GM19239 (cell line): ENCODE measurements around the gene DPP6.

ENCODE experiments used
- DNase-seq: peaks from one replicate; pipeline ENCODE4 v3.0.0; 2011; ENCODE audit warnings: low spot score; ENCODE audit not compliant: insufficient read length
- FAIRE-seq: peaks from 2 replicates; lab custom pipeline; 2011; peaks lifted over from hg19 to GRCh38; lab: Jason Lieb, UNC

Gene DPP6

DNA sequence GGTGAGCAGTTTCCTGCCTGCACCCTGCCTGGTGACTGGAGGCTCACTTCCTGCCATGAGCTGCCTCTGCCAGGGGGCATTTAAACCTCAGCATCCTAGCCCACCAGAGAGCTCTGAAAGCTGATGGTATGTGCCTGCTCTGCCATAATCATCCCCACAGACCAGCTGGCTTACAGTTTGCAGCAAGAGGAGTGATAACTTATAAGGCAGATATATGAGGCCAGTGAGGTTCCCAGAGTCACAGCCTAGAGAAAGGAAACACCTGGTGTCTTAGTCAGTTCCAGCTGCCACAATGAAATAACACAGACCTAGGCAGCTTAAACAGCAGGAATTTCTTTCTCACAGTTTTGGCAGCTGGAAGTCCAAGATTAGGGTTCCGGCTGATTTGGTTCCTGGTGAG is 718.8 kb downstream of the DPP6 start:
- DNase-seq = no peak
- no peak for FAIRE-seq

DNA sequence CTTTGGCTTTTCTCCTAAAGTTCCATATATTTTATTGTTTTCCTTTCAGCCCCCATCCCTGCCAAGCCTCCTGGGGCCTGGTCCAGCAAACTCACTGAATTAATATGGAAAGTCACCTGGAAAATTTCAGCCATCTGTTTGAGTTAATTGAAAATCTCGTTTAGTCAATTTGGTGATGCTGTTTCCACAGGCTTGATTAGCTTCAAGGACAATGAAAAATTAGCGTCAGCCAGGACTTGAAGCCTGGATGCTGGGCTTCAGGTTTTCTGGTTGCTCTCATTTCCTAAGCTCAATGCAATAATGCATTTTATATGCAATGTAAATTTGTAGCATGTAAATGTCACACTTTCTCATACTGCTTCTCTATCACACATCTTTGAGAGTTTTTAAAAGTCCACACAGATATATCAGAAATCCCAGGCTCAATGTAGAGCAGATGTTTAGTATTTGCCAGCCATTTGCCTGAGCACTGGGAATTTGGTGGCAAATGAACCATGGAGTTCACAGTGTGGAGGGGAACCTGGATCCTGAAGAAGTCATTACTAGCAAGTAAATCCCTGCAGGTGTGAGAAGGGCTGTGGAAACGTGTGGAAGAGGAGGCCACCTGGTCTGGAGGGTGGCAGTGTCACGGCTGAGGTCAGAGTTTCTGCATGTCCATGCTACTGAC is 722.2 kb downstream of the DPP6 start:
- FAIRE-seq = no peak
- no peak for DNase-seq

DNA sequence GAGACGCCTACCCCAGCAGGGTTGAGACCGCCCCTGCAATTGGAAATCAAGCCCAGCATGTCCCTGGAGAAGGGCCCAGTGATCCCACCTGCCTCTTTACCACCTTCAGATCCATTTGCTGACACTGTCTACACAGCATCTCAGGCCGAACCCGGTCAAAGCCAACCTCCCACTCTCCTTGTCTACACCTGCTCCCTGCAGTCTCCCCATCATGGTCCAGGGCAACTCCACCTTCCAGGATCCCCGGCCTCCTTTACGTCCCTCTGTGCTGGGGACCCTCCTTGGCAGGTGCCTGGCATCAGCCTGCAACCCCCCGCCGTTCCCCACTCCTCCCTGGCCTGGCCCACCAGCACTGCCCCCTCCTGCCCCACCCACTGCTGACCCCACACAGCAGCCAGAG is 723.5 kb downstream of the DPP6 start:
- FAIRE-seq (no peak), DNase-seq (no peak)

DNA sequence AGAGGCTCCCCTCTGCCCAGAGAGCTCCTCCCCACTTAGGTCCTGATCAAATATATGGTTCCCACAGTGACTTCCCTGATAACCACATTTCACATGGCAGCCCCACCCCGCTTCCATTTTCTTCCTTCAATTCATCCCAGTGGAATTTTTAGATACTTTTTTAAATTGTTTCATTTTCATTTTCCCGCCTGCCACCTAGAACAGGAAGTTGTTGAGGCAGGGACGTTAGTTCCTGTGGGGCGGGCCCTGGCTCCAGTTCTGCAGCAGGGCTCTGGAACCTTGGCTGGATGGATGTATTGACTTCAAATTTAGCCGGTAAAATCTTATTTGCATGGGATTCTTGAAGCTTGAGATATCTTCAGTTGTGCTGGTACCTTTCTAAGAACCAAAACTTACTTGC is 724.2 kb downstream of the DPP6 start:
- DNase-seq (no peak), FAIRE-seq (no peak)

DNA sequence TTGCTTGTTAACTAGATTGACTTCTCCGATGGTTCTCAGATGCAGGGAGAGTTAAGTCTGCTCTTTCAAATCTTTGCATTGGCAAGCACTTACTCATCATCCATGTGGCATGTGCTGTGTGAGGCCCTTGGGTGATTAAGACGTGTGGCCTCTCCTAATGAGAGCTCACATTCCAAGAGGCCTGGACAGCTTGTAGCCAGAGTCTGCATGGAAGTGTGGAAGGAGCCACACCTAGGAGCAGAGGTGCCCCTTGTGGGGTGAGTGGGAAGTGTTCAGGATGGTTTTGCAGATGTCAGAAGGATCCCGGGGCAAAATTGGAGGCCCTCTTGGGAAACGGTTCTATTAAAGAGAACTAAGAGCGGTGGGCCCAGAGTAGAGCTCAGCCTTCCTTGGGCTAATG is 724.8 kb downstream of the DPP6 start:
- no peak for FAIRE-seq
- DNase-seq = no peak

DNA sequence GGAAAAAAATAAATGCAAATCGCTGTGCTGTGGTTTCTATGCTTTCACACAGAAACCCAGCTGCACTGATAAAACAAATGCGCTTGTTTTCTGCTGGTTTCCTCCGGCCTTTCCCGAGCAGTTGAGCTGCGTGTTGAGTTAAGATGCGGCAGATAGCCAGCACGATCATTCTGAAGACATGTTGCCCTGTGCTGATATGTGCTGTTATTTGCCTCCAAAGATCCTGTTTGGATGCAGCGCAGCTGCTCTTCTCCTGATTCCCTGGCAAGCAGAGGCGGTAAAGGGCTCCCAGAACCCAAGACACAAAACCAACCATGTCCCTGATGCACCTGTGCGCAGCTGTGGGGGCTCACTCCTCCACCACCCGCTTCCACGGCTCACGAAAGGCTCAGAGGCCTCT is 725.3 kb downstream of the DPP6 start:
- FAIRE-seq = no peak
- no peak for DNase-seq

DNA sequence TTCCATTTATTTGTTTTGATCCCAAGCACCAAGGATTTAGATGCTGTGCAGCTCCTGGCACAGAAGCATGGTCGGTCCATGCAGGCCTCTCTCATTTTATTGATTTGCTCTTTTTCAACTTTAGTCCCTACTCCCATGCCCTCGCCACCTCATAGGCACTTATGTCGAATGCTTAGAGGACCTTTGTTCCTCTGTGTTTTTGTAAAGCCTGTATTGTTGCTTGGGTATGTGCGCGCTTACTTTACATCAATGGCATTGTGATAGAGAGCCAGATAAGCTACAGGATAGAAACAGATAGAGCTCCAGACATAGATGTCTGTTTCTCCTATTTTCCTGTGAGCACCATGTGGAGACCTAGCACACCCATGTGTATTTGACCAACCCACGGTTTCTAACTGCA is 725.7 kb downstream of the DPP6 start:
- FAIRE-seq (no peak), DNase-seq (no peak)

DNA sequence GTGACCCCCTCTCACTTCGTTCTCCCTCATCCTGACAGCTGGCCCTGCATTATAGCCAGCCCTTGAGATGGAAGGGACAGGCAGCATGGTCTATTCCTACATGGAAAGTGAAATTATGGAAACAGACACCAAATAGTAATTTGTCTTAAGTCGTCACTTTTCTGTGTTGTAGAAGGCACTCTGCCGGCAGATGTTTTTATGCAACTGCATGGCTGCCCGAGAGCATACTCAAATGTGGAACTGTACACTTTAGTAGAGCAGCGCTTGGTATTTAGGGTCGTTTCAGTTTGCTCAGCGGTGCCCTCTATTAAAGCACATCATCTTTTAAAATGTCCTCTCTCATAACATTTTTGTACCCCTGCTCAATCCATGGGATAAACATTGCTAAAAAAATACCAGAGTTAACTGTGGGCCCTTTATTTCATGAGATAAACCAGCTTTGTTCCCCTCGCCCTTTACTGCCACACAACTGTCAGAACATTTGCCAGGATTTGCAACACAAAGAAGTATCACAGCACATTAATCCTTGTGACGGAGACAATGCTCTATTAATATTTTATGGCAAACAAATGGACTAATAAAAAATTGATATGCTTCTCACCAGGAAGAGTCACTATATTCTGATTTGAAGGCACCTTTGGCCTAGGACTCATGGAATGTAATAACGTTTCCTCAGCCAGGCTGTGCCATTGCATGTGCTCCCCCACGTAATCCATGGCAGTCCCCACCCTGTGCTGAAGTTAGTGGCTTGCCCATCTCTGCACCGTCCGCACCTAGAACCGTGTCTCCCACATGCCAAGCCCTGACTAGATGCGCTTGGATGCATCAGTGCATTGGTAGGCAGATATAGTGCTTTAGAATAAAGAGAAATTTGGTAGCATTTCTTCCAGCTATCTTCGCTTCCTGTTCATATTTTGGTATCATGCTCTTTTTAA is 729.4 kb downstream of the DPP6 start:
- no peak for DNase-seq
- FAIRE-seq = no peak

DNA sequence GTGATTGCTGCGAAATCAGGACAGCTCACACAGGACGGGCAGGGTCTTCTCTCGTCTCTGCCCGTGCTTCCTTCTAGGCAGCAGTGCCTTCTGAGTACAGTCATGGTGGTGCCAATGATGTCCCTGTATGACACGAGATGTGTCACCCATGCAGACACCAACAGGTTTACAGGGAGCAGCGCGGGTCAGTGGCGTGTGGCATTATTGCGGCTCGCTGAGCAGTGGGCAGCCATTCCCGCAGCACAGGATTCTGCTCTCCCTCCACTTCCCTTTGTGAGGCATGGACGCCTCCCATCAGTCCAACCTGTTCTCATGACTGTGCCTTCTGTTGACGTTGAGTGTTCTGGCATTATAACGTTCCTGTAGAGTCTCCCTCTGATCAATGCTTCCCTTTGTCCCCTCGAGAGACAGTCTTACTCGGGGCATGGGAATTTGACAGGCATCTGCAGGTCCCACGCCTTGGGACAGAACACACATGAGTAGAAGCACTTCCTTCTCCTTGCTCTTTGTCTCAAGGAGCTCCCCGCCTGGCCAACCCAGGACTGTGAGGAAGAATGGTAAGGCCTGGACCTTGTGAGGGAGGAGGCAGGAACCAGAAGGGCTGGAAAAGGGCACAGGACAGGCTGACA is 731.2 kb downstream of the DPP6 start:
- FAIRE-seq (no peak), DNase-seq (no peak)

DNA sequence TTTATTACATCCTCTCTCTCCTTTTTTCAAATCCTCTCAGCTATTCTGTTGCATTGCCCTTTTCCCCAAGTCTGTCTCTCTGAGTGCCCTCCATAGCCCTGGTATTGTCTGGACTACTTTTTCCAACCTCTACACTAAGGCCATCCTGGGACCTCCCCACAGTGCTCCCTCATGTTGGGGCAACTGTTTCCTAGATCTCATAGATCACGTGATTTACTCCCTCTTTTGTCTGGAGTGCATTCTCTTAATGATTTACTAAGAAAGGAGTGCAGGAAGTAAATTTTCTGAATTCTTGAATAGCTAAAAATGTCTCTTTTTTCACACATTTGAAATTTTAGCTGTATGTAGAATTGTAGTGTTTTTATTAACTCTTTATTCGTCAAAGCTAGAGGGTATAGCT is 733.7 kb downstream of the DPP6 start:
- DNase-seq = no peak
- FAIRE-seq = no peak

DNA sequence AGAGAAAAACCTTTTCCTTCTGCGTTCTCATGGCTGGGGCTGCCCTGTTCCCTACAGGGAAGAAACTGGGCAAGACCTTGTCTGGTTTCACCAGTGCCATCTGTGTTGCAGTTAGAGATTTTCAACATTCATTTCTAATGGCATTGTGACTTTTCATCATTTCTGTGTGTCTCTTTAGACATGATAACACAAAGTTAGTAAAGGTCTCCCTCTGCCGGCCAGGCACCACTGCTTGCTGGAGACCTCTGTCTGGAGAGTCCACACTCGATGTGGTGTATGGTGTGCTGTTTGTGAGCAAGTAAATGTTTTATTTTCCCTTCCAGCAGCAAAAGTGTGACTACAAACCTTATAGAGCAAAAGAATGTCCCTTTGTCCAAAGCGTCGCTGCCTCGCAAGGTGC is 737.2 kb downstream of the DPP6 start:
- DNase-seq (no peak), FAIRE-seq (no peak)

DNA sequence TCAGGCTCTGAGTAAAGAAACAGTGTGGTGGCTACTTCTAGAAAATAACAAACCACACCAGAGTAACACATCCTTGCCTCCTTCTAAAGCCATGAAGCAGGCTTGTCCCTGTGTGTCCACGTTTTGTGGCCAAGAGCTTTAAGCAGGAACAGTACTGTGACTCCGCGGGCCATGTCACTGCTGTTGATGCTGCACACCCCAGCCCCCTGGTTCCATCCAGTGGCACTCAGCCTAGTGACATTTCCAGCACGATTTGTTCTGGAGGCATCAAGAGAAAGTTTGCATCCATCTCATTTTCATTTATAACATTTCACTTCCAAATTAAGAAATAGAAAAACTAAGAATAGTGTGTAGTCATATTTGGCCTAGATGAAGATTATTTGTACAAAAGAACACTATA is 739.4 kb downstream of the DPP6 start:
- FAIRE-seq (no peak), DNase-seq (no peak)

DNA sequence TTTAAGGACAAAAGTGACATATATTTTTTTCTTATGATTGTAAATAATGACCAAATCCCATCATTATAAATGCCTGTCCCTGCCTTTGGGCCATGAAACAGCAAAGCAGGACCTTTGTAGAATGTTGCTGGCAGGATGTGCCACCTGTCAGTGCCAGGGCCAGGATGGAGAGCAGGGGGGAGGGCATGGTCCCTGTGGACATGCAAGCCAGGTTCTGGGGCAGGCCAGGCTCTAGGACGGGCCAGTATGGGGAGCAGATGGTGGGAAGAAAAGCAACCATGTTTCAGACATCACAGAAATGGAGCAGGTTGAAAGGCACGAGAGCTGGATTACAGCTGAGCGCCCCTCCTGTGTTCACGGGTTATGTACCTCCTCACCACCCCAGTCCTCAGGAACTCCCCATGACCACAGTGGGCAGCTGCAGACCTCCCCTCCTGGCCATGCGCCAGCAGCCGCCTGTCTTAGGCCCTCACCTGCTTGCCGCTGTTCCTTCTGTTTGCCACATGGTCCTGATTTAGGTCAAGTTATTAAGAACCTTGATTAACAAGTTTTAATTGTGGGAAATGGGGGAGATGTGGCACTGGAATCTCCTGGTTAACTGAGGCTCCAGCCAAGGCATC is 740.3 kb downstream of the DPP6 start:
- no peak for FAIRE-seq
- no peak for DNase-seq

DNA sequence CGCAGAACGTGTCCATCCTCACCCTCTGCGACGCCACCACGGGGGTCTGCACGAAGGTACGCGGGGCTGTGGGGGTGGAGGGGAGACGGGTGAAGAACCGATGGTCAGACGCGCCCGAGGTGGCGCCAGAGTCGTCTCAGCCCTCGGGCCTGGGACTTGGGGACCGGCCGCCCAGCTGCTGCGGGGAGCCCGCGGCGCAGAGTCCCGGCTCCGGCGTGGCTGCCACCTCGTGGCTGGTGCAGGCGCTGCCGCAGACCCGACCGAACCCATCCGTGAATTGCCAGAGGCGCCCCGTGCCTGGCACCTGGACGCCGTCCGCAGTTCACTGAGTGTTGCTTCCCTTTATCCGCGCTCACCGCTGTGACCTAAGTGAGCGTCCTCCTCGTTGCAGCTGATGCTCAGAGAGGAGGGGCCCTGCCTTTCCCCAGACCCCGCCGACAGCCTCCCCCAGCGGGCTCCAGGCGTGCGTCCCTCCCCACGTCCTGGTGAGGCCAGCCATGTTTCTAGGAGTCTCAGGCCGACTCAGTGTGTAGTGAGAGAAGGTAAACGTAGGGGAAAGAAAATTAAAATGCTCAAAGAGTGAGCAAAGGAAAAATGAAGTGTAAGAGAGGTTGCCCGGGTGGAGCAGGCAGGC is 742.1 kb downstream of the DPP6 start:
- DNase-seq (no peak), FAIRE-seq (no peak)

DNA sequence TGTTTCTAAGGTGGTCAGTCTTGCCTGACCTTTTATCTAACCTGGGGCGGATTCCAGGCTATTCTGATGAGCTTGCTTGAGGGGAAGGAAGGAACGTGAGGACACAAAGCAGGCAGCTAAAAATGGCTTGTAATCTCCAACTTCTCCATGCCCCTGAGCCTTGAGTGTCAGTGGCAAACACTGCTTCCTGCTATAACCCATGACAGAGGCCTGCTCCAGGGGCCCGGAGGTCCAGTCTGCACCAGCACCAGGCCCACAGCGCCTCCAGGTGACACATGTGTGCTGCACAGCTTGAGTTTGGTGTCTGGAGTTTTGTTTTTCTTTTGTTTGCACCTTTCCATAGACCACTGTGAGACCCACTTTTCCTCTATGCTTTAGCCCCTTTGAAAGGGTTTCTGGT is 742.8 kb downstream of the DPP6 start:
- DNase-seq = no peak
- no peak for FAIRE-seq

DNA sequence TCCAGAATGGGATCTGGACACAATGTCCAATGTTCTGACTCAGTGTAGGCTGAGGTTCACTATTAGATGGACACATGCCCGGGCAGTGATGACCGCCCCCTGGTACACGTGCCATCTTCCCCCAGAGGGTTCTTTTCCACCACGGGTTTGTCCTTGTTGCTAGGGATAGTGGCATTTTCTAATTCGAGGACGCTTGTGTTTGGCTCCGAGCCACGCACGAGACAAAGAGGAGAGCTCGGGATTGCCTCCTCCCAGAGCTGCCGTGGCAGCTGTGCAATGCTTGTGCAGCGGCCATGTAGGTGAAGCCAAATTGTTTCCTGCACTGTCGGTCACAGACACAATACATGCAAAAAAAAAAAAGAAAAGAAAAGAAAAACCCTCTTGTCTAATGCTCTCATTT is 743.2 kb downstream of the DPP6 start:
- FAIRE-seq (no peak), DNase-seq (no peak)

DNA sequence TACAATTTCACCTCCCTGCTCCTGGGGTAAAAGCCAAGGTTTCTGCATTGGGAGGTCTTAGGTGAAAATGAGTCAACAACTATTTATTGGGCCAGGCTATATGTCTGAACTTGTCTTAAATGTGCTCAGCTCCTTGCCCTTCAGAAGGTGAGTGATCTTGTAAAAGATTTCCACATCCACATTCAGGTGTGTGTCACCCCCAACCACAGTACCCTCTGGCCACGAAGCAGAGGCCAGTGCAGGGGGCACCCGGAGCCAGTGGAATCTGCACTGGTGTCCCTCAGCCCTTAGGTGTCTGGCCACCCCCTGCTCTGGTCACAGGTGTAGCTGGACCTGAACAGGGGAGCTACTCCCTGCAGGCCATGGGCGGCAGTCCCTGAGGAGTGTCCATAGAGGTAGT is 752.3 kb downstream of the DPP6 start:
- no peak for FAIRE-seq
- DNase-seq = no peak

DNA sequence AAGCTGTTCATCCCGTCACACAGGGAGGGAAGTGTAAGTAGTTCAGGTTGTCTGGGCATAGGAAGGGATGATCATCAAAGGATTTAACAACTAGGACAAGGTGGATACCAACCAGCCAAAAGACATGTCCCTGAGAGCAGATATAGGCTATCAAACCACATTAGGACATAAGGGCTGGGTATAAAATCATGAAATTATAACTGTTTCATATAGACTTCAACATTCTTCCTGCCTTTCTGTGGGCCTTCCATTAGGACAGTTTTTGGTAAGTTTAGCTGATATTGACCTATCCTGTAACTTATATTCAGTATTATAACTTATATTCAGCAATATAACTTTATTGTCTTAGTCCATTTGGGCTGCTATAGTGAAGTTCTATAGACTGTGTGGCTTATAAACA is 759.8 kb downstream of the DPP6 start:
- no peak for DNase-seq
- FAIRE-seq = no peak

DNA sequence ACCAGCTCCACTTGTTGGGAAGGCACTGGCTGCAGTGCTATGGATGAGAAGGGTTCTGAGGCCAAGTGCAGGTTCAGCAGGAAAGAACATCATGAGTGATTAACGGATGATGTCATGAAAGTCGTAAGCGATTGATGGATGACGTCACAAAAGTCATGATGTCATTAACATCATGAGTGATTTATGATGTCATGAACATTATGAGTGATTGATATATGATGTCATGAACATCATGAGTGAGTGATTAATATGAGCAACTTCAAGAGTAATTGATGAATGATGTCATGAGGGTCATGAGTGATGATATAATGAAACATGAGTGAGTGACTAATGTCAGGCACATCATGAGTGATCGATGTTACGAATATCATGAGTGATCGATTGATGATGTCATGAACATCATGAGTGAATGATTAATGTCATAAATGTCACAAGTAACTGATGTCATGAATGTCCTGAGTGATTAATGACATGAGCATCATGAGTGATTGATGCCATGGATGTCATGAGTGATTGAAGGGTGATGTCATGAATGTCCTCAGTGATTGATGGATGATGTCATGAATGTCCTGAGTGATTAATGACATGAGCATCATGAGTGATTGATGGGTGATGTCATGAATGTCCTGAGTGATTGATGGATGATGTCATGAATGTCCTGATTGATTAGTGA is 765.2 kb downstream of the DPP6 start:
- FAIRE-seq (no peak), DNase-seq (no peak)

DNA sequence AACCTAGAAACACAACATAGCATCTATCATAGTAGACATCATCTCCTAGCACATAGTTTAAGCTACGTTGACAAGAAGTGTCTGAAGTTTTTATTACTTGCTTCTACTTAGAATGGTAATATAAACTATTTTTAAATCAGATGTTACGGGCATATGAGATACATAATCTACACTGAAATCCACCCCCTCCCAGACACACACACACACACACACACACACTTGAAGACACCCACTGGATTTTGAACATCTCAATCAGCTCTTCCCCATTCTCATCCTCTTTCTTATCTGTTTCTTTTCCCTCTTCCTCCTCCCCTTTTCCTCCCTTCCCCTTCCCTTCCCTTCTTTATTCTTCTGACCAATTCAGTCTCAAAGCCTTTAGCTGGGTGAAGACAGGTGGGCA is 774.8 kb downstream of the DPP6 start:
- DNase-seq = no peak
- FAIRE-seq = no peak
